Upper lobe of right lung (tissue), 1 donor: Measurements from ENCODE around the gene CD37. TPM values are rescaled to one million over a fixed set of nuclear protein-coding genes. Genes with fewer than 3 reads are reported as not detected.

ENCODE experiments used
- ATAC-seq: fragments of 200-7000 bp; cut with Tn5 transposase; one replicate; pipeline ENCODE4 v1.9.1; 2020; ENCODE audit warnings: mild to moderate bottlenecking, moderate library complexity
- DNase-seq: peaks from one replicate; pipeline ENCODE4 v3.0.0-alpha.2; 2020
- H3K27ac ChIP-seq: fragments of 200-600 bp; one replicate; pipeline ENCODE4 v1.8.0; 2022
- H3K27me3 ChIP-seq: fragments of 200-600 bp; one replicate; pipeline ENCODE4 v1.8.0; 2022; ENCODE audit warnings: mild to moderate bottlenecking
- H3K36me3 ChIP-seq: fragments of 200-600 bp; one replicate; pipeline ENCODE4 v1.8.0; 2022
- H3K4me1 ChIP-seq: fragments of 200-600 bp; one replicate; pipeline ENCODE4 v1.8.0; 2022
- H3K4me3 ChIP-seq: fragments of 200-600 bp; one replicate; pipeline ENCODE4 v1.8.0; 2022; ENCODE audit warnings: mild to moderate bottlenecking
- H3K9me3 ChIP-seq: fragments of 200-600 bp; one replicate; pipeline ENCODE4 v1.8.0; 2022
- intact Hi-C: fragments of 100-400 bp; cut with DNase I; formaldehyde crosslinking; loops from one replicate; pipeline ENCODE4 v1.11.0; 2022
- total RNA-seq: library from RNA; stranded (reverse); fragmentation: NEBNext Ultra II Directional; extraction: Animal tissue kit (Norgen Biotek cat#: 25700); gene quantifications from one replicate; pipeline ENCODE4 v1.2.1, GENCODE V29; 2021
- TF ChIP-seq, protein P1 (sequence below): fragments of 200-600 bp; IDR thresholded peaks from one replicate; pipeline ENCODE4 v1.8.0; 2022; ENCODE audit warnings: antibody characterized with exemption
- donor health status: DM: no; HTN: yes; CAD: no; lungs with severe emphysema.

The CD37 gene
- total RNA-seq, 1 donor from 2014 or later, result 101 TPM

DNA sequence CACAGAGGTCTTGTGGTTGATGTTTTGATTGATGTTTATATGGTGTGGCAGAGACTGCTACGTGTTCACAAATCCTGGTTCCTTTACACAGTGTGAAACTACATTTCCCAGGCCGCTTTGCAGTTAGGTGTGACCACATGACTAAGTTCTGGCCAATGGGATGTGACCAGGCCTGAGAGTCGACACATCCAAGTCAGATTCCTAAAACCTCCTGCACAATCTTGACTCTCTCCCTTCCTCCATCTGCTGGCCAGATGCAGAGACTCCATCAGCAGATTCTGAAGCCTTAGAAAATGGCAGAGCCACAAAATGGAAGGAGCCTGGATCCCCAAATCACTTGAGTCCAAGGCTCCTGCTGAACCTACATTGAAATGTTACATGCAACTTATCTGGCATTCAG, 12.6 kb downstream of the CD37 start:
- peak; percentile 70 for ATAC-seq
- H3K4me1 ChIP-seq, result no peaks in the 10 kb centered on the region
- TF ChIP-seq, protein P1, sequence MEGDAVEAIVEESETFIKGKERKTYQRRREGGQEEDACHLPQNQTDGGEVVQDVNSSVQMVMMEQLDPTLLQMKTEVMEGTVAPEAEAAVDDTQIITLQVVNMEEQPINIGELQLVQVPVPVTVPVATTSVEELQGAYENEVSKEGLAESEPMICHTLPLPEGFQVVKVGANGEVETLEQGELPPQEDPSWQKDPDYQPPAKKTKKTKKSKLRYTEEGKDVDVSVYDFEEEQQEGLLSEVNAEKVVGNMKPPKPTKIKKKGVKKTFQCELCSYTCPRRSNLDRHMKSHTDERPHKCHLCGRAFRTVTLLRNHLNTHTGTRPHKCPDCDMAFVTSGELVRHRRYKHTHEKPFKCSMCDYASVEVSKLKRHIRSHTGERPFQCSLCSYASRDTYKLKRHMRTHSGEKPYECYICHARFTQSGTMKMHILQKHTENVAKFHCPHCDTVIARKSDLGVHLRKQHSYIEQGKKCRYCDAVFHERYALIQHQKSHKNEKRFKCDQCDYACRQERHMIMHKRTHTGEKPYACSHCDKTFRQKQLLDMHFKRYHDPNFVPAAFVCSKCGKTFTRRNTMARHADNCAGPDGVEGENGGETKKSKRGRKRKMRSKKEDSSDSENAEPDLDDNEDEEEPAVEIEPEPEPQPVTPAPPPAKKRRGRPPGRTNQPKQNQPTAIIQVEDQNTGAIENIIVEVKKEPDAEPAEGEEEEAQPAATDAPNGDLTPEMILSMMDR, result no peak
- no peak overlapping the region for H3K4me3 ChIP-seq
- H3K27me3 ChIP-seq, result no peaks in the 10 kb centered on the region
- DNase-seq, result no peak
- intact Hi-C loops, result no loop called here
- no peaks in the 10 kb centered on the region for H3K9me3 ChIP-seq
- peaks cover 69% of the 10 kb centered on the region for H3K36me3 ChIP-seq
- H3K27ac ChIP-seq, result no peak overlapping the region

DNA sequence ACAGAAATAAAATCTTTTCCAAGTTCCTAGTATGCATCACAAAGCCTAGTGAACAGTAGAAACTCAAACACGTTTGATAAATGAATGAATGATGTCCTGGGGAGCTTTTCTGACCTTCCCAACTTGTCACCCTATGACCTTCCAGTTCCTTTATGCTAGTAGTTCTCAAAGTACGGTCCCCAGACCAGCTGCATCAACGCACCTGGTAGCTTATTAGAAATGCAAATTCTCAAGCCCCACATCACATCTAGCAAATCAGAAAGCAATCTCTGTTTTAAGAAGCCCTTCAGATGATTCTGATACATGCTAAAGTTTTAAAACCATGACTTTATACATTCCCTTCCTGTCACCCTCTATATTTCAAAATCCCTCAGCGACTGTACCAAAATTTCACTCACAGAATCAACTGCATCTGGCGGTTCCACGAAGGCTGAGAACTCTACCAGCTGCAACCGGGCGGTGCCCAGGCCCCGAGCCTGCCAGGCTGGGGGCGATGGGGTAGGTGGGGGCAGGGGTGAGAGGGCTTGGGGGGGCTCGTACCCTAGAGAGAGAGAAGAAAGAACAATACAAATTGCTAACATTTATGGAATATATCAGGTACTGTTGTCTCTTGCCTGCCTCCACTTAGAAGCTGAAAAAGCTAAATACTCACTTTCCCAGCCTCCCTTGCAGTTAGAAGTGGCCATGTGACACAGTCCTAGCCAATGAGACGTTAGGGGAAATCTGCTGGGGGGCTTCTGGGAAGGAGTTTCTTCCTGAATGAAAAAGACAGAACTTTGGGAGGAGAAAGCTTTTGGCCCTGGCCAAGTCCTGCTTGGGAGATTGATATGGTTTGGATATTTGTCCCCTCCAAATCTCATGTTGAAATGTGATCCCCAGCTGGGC, 13.3 kb downstream of the CD37 start:
- Histone ChIP-seq H3K27me3 (no peaks in the 10 kb centered on the region), H3K9me3 (no peaks in the 10 kb centered on the region), H3K4me3 (no peak overlapping the region), H3K4me1 (no peaks in the 10 kb centered on the region), H3K36me3 (peaks cover 62% of the 10 kb centered on the region), H3K27ac (no peak overlapping the region)
- intact Hi-C loops, result no loop called here
- TF ChIP-seq, protein P1, result no peak
- ATAC-seq (no peak), DNase-seq (no peak)

DNA sequence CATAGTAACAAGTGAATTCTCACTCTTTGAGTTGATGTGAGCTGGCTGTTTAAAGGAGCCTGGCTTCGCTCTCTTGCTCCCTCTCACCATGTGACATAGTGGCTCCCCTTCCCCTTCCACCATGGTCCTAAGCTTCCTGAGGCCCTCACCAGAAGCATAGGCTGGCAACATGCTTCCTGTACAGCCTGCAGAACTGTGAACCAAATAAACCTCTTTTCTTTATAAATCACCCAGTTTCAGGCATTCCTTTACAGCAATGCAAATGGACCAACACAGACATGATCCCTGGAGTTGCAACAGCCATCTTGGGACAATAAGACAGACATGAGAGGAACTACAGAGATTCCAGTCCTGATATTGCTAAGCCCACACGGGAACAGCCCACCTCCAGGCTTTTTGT, 14.4 kb downstream of the CD37 start:
- H3K27me3 ChIP-seq, result no peaks in the 10 kb centered on the region
- H3K9me3 ChIP-seq, result no peaks in the 10 kb centered on the region
- H3K4me1 ChIP-seq, result no peaks in the 10 kb centered on the region
- TF ChIP-seq, protein P1, result no peak
- H3K27ac ChIP-seq, result no peak overlapping the region
- peaks cover 59% of the 10 kb centered on the region for H3K36me3 ChIP-seq
- ATAC-seq, result no peak
- intact Hi-C loops, result no loop called here
- no peak overlapping the region for H3K4me3 ChIP-seq
- no peak for DNase-seq

DNA sequence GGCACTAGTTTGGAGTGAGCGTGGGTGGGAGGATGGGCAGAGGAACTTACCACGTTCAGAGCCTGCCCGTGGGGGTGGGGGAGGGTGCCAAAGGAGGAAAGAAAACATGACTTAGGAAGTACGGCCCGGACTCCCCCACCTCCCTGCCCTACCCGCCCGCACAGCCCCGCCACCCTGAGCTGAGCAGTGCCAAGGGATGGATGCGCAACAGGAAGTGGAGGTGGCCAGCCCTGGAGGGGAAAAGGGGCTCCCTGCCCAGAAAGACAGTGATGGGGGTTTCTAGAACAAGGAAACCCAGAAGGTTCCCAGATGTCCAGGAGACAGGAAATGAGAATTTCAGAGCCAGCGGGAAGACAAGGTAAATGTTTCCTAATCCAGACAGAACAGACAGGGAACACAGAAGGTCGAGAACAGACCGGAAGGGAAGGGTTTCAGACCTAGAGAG, 20.7 kb downstream of the CD37 start:
- ATAC-seq (peak; percentile 61), DNase-seq (peak; percentile 69)
- no peak overlapping the region for H3K4me3 ChIP-seq
- intact Hi-C loops, result no loop called here
- H3K27me3 ChIP-seq, result no peaks in the 10 kb centered on the region
- TF ChIP-seq, protein P1, result no peak
- H3K9me3 ChIP-seq, result no peaks in the 10 kb centered on the region
- H3K27ac ChIP-seq, result no peak overlapping the region
- peaks cover 6% of the 10 kb centered on the region for H3K4me1 ChIP-seq
- peaks cover 35% of the 10 kb centered on the region for H3K36me3 ChIP-seq

DNA sequence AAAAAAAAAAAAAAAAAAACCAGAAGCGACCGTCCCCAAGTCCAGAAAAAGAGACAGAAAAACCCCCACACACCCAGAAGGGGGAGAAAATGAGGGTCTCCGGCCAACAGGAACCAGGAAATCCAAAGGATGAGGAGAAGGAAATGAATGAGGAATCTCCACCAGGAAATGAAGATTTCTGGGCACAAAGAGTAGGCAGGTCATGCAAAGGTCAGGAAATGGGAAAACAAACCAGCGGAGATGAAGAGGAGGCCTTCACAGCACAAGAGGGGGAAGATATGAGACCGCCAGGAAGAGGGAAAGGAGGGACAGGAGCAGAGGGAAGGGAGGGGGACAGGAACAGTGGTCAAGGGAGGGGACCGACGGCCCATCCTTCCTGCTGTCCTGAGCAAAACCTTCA, 21.2 kb downstream of the CD37 start:
- H3K27me3 ChIP-seq, result no peaks in the 10 kb centered on the region
- peaks cover 31% of the 10 kb centered on the region for H3K36me3 ChIP-seq
- H3K9me3 ChIP-seq, result no peaks in the 10 kb centered on the region
- H3K4me3 ChIP-seq, result no peak overlapping the region
- no peak overlapping the region for H3K27ac ChIP-seq
- intact Hi-C loops, result no loop called here
- DNase-seq, result no peak
- no peak for ATAC-seq
- TF ChIP-seq, protein P1, result no peak
- H3K4me1 ChIP-seq, result peaks cover 6% of the 10 kb centered on the region
